GM04503 (cell line): ENCODE data around the gene HLA-DPB1.

Experiments used
- DNase-seq: peaks from one replicate; pipeline ENCODE4 v3.0.0-alpha.2; 2012; ENCODE audit warnings: low read depth

Gene HLA-DPB1

GRCh38 chr6:33103776-33104175 lies 28.0 kb downstream of the HLA-DPB1 start:
- no peak for DNase-seq

DNA sequence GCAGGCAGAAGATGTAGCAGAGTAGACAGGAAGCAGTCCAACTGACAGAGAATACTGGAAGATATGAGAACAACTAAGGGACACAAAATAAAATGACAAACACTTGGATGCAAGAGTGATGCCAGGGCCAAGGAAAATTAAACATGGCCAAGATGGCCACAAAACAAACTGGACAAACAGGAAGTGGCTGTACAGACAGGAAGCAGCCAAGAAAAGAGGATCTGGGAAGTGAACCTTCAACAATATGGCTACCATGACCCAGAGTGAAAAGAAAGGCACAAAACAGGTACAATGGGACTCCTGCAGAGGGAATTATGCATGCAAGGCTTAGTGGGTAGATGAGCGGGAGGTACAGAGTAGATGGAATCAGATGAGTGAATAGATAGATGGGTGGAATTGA lies 29.1 kb downstream of the HLA-DPB1 start:
- no peak for DNase-seq

GRCh38 chr6:33105386-33105785 lies 29.6 kb downstream of the HLA-DPB1 start:
- DNase-seq: no peak

- no peak for DNase-seq
Observed at GRCh38 chr6:33105916-33106871, 30.4 kb downstream of the HLA-DPB1 start.

- DNase-seq: no peak
Observed at GRCh38 chr6:33107641-33108040, 31.9 kb downstream of the HLA-DPB1 start.

- no peak for DNase-seq
Observed at GRCh38 chr6:33108307-33108706, 32.5 kb downstream of the HLA-DPB1 start.

- DNase-seq: no peak
Observed at GRCh38 chr6:33112148-33112547, 36.4 kb downstream of the HLA-DPB1 start.

DNA sequence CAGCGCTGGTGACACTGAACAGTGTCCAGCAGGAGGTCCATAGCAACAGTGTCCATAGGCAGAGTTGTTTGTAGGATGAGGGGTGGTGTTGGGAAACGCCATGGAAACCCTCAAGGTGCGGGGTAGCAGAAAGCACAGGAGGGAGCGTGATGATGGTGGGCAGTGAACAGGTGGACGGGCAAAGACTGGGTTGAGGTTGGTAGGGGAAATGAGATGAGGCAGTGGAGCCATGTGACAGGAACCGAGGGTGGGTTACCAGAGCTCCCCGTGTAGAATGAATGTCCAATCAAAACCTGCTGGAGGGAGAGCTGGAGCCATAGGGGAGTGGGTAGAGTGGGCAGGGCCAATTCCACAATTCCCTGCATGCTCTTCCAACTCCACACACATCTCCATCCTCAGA lies 38.0 kb downstream of the HLA-DPB1 start:
- DNase-seq: no peak

DNA sequence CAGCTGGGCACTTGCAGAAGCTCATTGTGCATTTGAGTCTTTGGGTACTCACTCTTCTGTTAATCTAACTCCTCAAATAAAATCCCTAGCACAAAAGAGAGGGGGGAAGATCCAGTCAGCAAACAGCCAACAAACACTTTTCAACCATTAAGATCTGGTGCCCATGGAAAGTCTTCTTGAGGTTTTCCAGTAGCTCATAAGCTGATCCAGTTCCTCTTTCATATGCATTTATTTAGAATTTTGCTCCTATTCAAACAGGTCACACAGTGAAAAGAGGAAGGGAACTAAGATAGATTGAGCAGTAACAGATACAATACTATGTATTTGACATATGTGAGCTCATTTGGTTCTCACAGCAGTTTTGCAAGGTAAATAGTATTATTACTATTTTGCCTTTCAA lies 38.6 kb downstream of the HLA-DPB1 start:
- no peak for DNase-seq

- DNase-seq: no peak
Observed at GRCh38 chr6:33116417-33116816, 40.6 kb downstream of the HLA-DPB1 start.

DNA sequence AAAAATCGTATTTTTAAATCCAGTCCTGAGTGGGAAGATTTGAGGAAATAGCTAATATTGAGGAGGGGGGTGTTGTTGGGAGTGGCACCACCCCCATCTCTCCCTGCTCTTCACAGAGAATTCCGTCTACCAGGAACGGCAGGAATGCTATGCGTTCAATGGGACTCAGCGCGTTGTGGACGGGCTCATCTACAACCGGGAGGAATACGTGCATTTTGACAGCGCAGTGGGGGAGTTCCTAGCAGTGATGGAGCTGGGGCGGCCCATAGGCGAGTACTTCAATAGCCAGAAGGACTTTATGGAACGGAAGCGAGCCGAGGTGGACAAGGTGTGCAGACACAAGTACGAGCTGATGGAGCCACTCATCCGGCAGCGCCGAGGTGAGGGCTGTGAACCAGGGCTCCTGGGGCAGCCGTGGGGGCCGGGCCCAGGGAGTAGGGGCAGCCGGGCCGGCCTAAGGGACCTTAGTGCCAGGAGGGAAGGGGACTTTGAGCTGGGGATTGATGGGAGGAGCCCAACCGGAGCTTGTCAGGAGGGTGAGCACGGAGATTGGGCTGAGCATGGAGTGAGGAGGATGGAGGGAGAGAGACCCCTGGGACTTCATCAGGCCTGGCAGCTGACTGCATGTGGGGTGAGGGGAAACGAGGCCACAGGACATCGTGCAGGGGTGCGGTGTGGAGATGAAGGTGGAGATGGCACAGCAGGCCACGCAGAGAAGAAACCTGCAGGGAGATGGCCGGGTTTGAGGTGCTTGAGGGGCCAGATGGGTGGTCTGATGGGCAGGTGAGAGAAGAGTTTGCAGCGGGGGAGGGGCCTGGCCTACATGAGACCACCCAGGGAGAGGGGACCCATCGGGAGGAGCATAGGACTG lies 41.3 kb downstream of the HLA-DPB1 start:
- DNase-seq: no peak

DNA sequence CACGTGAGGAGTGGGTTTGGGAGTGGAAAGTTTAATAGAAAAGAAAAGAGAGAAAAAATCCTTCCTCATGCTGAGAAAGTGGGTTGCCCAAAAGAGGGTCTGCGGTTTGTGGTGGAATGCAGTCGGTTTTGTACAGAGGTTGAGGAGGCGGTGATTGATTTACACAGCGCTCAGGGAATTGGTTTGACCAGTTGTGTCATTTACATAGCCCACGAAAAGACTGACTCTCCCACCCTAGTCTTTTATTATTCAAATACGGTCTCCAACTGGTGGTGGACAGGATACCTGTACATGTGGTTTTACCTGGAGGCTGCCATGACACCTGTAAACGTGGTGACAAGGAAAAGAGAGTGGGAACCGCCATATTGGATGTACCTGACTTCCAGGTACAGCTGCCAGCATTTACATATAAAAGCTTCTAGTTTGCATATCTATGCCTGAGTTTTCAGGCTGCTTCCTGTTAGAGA lies 42.1 kb downstream of the HLA-DPB1 start:
- DNase-seq: no peak

- DNase-seq: no peak
Observed at GRCh38 chr6:33118525-33119123, 42.8 kb downstream of the HLA-DPB1 start.

GRCh38 chr6:33120001-33120400 lies 44.2 kb downstream of the HLA-DPB1 start:
- no peak for DNase-seq

GRCh38 chr6:33123181-33123580 lies 47.4 kb downstream of the HLA-DPB1 start:
- DNase-seq: no peak

DNA sequence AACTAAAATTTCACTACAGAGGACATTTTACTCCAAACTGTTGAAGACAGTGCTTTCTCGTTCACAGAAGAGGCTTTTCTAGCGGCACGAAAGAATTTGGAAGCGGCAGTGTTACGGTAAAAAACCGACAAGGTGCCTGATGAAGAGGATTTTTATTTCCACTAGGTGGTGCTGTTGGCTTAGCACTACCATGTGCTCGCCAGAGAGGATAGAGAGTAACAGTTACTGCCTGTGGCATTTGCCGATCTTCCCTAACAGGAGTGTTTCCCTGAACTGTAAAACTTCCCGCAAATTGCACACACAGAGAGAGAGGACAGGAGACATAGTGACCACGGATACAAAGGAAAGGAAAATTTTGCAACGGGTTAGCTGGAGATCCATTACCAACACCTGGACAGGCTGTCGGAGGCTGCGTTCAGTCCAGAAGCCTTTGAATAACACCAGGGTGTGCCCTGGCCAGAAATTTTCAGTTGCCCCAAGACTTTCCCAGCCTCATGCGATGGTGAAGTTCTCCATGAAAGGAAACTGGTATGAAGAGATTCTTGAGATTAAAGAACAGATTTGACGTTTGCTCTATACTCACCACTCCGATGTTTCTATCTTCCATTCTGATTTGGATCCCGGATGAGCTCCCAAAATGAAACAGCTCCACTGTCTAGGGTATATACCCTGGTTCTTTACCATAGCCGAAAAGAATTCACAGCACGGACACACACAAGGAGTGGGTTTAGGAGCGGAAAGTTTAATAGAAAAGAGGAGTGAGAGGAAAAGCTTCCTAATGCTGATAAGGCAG lies 48.1 kb downstream of the HLA-DPB1 start:
- no peak for DNase-seq

DNA sequence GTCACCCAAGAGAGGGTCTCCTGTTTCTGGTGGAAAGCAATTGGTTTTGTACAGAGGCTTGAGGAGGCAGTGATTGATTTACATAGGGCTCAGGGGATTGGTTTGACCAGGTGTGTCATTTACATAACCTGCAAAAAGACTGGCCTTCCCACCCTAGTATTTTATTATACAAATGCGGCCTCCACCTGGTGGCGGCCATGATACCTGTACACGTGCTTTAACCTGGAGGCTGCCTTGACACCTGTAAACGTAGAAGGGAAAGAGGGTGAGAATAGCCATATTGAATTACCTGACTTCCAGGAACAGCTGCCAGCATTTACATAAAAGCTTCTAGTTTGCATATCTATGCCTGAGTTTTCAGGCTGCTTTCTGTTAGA lies 48.7 kb downstream of the HLA-DPB1 start:
- DNase-seq: no peak

GRCh38 chr6:33124947-33125346 lies 49.2 kb downstream of the HLA-DPB1 start:
- DNase-seq: no peak

GRCh38 chr6:33126101-33126714 lies 50.4 kb downstream of the HLA-DPB1 start:
- no peak for DNase-seq

DNA sequence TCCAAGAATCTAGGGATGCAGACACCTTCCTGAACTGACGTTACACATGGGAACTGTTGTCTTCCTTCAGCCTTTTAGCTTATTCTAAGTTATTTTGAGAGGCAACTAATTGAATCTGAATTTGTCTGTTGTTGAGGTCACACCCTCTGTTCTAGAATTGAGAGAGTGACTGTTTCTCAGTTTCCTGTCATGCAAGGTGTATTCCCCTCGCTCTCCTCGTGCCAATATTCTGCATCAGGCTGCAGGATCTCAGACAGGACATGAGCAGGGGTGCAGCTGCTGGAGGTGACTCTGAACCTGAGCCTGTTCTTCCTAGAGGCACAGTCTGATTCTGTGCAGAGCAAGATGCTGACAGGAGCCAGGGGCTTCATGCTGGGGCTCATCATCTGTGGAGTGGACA lies 52.5 kb downstream of the HLA-DPB1 start:
- DNase-seq: no peak

DNA sequence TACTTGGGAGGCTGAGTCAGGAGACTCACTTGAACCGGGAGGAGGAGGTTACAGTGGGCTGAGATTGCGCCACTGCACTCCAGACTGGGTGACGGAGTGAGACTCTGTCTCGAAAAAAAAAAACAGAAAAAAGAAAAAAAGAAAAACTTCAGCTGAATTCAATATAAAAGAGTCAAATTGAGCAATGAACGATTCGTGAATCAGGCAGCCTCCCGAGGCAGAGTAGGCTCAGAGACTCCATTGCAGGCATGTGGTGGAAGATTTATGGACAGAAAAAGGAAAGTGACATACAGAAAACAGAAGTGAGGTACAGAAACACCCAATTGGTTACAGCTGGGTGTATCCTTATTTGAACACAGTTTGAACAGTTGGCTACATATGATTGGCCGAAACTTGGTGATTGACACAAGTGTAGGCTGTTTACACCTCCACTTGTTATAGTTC lies 56.3 kb downstream of the HLA-DPB1 start:
- no peak for DNase-seq
